NCI-H2081 treated with DMSO at 0.1 percent for 48 hours (cell line): ENCODE data around the gene CARD11.

Source experiments
- DNase-seq: peaks from one replicate; lab custom pipeline; 2025; lab: John Stamatoyannopoulos, UW

The CARD11 gene

GRCh38 chr7:3020416-3020815 lies 23.3 kb downstream of the CARD11 start:
- no peak for DNase-seq

GRCh38 chr7:3019801-3020200 lies 23.9 kb downstream of the CARD11 start:
- DNase-seq = no peak

GRCh38 chr7:3013975-3014792 lies 29.5 kb downstream of the CARD11 start:
- no peak for DNase-seq

- no peak for DNase-seq
These were observed 32.3 kb downstream of the CARD11 start for GRCh38 chr7:3011211-3011852.

DNA sequence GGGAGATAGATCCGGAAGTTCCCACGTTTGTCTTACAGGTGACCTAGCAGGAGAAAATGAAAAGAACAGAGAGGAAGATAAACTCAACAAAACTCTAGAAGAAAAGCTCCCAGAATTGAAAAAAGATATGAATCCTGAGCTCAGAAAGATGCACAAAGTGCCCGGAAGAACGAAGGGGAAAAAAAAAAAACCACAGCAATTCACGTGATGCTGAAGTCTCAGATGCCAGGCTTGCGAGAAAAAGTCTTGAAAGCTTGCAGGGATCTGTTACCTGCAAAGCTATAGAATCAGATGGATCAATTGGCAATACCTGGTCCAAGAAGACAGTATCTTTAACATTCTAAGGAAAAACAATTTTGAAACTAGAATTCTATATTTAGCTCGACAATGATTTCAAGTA lies 33.5 kb downstream of the CARD11 start:
- DNase-seq = no peak

- no peak for DNase-seq
These were observed 34.6 kb downstream of the CARD11 start for GRCh38 chr7:3009086-3009485.

- DNase-seq = no peak
These were observed 35.3 kb downstream of the CARD11 start for GRCh38 chr7:3008386-3008785.

DNA sequence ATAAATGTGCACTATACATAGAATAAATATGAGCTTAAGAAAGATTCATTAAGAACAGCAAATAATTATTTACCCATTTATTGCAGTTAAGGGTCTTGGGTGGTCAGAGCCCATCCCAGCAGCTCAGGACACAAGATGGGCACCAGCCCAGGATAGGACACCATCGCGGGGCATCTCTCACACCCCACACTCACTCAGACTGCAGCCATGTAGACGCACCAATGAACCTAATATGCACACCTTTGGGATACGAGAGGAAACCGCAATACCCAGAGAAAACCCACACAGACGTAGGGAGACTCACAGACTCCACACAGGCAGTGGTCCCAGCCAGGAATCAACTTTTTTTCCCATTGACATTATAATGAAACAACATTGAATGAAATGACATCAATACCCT lies 36.0 kb downstream of the CARD11 start:
- DNase-seq = no peak

DNA sequence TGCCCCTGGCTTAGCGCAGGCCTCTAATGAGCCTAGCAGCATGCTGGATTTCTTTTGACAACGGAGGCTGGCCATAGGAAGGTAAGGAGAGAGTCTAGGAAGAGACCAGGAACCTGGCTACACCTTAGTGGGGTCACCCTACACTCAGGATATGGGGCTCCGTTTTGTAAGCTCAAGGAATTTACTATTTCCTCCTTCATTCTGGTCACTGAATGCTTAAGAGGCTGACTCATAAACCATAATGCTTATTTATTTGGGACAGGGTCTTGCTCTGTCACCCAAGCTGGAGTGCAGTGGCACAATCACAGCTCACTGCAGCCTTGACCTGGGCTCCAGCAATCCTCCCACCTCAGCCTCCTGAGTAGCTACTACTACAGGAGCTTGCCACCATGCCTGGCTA lies 38.4 kb downstream of the CARD11 start:
- DNase-seq = no peak

- no peak for DNase-seq
These were observed 39.7 kb downstream of the CARD11 start for GRCh38 chr7:3003936-3004335.

DNA sequence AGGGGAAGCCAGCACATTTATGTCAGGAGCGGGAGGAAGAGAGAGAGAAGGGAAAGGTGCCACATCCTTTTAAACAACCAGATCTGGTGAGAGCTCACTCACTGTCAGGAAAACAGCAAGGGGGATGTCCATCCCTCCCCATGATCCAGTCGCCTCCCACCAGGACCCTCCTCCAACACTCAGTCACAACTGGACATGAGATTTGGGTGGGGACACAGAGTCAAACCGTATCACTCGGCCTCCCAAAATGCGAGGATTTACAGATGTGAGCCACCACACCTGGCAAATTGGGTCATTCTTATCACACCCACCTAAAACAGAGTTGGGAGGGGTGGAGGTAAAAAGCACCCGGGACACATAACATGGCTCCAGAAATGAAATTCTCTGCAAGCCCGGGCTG lies 41.0 kb downstream of the CARD11 start:
- no peak for DNase-seq

DNA sequence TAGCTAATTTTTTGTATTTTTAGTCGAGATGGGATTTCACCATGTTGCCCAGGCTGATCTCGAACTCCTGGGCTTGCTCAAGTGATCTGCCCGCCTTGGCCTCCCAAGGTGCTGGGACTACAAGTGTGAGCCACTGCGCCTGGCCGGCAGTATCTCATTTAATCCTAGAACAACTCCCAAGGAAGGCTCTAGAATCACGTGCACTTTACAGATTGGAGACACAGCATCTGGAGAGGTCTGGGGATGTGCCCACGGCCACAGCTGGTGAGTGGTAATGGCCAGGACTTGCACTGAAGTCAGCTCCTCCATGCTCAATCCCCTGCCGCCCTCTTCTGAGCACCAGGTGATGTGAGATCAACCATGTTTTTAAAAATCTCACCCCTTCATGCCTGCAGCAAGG lies 43.1 kb downstream of the CARD11 start:
- DNase-seq = no peak

GRCh38 chr7:2999078-2999500 lies 44.6 kb downstream of the CARD11 start:
- DNase-seq = no peak

DNA sequence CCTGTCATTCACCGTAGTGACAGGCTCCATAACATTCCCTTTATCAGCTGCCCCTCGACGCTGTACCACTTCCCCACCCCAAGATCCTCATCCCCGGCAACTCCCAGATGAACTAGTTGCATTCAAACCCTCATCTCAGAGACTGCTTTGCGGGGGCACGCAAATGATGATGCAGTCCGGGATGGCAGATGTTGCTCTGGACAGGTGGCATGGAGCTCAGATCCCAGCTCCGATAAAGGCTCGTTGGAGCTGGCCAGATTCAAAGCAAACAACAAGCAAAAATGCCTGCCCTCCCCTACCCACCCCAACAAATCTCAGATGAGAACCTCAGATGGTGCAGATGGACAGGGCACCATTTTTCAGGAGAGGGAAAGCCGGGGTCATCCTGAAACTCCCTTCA lies 46.7 kb downstream of the CARD11 start:
- no peak for DNase-seq

DNA sequence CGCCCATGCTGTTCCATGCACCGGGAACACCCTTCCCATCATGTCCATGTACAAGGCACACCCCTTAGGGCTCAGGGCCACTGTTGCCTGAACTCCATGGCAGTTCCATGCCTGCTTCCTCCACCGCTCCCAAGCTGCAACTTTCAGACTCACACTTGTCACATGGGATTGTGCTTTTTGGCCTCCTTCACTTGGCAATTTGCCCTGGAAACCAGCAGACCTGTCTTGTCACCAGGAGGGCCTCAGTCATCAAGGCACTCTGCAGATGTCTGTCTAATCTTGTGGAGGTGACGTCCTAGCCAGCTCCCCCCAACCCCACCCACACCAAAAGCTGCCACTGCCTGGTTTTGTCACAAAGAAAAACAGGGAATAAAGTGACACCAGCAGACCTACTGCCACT lies 47.5 kb downstream of the CARD11 start:
- DNase-seq = no peak

DNA sequence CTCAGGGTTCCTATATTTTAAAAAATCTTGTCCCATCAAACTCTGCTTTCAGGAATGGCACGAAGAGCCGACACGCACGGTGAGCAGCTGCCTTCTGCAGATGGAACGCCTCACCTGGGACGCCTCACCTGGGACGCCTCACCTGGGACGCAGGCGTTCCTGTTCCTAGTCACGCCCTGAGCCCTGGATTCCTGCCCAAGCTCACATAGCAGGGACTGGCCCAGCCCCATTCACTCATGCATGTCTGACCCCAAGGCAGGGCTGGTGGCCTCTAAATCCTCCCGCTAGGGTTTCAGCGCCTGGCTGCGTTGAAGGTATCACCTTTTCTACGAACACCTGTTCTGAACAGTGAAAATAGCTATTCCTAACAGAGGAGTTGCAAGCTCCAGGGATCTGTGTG lies 49.8 kb downstream of the CARD11 start:
- DNase-seq = no peak

DNA sequence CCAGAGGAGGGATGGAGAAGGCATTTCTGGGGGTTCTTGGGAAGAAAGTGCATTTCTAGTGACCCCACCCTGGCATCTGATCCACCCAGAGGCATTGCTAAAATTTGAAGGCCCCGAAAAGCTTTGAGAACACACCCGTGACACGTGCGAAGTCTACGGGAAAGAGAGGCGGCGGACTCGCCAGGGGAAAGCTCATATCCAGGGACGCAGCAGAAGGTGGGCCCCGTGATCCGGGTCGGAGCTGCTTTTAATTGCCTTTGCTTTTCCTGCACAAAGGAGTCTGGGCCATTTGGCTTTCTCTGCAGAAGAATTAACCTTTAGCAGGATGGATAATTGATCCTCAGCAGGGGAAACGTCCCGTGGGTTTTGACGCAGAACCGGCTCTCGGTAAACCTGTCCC lies 50.3 kb downstream of the CARD11 start:
- DNase-seq = no peak

- DNase-seq = no peak
These were observed 52.7 kb downstream of the CARD11 start for GRCh38 chr7:2990949-2991470.

DNA sequence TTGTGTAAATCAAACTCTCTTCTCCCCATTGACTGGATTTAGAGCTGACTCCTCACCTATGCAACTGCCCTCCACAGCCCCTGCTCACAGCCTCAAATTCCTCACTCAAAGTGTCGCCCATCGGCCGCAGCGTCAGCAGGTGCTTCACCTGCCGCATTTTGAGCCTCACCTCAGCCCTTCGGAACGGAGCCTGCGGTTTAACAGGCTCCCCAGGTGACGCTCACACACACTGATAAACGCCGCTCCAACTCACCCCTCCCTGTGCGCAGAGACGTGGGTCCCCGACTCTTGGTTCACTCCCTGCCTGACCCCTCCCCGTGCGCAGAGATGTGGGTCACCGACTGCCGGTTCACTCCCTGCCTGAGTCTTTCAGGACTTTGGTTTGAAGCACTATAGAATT lies 57.1 kb downstream of the CARD11 start:
- no peak for DNase-seq

DNA sequence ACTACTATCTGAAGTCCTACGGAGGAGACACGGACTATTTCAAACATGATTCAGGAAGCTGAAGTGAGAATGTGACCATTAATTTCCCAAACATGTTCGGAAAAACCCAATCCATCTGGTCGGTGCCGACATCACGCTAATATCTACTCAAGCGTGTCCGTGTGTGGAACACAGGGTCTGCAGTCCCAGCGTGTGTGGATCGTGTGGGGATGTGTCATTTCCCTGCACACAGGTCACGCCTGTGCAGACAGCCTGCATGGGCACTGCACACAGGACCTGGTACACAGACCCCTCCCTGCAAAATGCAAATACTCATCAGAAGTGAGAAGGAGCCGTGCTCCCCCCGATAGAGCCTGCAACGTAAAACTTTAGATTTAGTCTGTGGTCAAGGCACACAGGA lies 57.8 kb downstream of the CARD11 start:
- no peak for DNase-seq

- no peak for DNase-seq
These were observed 59.6 kb downstream of the CARD11 start for GRCh38 chr7:2984091-2984490.

- DNase-seq = no peak
These were observed 60.1 kb downstream of the CARD11 start for GRCh38 chr7:2983586-2983985.

GRCh38 chr7:2982831-2983230 lies 60.8 kb downstream of the CARD11 start:
- DNase-seq = no peak

GRCh38 chr7:2982401-2982800 lies 61.3 kb downstream of the CARD11 start:
- DNase-seq = no peak
